Measurements from ENCODE around the gene BUD13.
A peak's percentile ranks its signal among the peaks of the same experiment; 100 is the strongest.

BUD13 gene

GRCh38 chr11:116772443-116773202, at the start of gene BUD13:
BUD13 (minus strand) TSS chr11:116772987; CDS start chr11:116772964, 23 bp downstream.
- Histone ChIP-seq H3K27ac (ENCODE audit: low read depth, low read length) (peak within 1 kb of the TSS; percentile 94), H3K9me3 (ENCODE audit: control insufficient read depth in 1 of 2, low read length in 2 of 2) (no peaks in the 10 kb centered on the region), H3K9ac (ENCODE audit: low read depth in 1 of 2, low read length in 2 of 2) (peak within 1 kb of the TSS; percentile 87 to 88), H3K27me3 (ENCODE audit: control insufficient read depth in 1 of 2, insufficient read depth in 2 of 2, low read length in 2 of 2) (no peaks in the 10 kb centered on the region), H3K36me3 (ENCODE audit: control insufficient read depth in 1 of 2, insufficient read depth in 2 of 2, low read length in 2 of 2) (peaks cover under 1 to 12% of the 10 kb centered on the region in 2 donors), H3K4me1 (ENCODE audit: control insufficient read depth in 1 of 2, insufficient read depth in 2 of 2, low read length in 2 of 2) (peaks cover 11 to 19% of the 10 kb centered on the region in 2 donors), H3K4me3 (ENCODE audit: low read depth in 1 of 2, low read length in 2 of 2) (peak within 1 kb of the TSS; percentile 93 to 94)

- Histone ChIP-seq H3K9me3 (ENCODE audit: control insufficient read depth in 1 of 2, low read length in 2 of 2) (no peaks in the 10 kb centered on the region), H3K4me3 (ENCODE audit: low read depth in 1 of 2, low read length in 2 of 2) (peak overlapping the region; percentile 16 to 58), H3K27ac (ENCODE audit: low read depth, low read length) (peak overlapping the region; percentile 26), H3K27me3 (ENCODE audit: control insufficient read depth in 1 of 2, insufficient read depth in 2 of 2, low read length in 2 of 2) (no peaks in the 10 kb centered on the region), H3K4me1 (ENCODE audit: control insufficient read depth in 1 of 2, insufficient read depth in 2 of 2, low read length in 2 of 2) (peaks cover 22 to 27% of the 10 kb centered on the region in 2 donors), H3K9ac (ENCODE audit: low read depth in 1 of 2, low read length in 2 of 2) (peak overlapping the region; percentile 28 to 42), H3K36me3 (ENCODE audit: control insufficient read depth in 1 of 2, insufficient read depth in 2 of 2, low read length in 2 of 2) (no peaks in the 10 kb centered on the region)
These were observed 49.8 kb upstream of the BUD13 start for GRCh38 chr11:116822575-116822974.

GRCh38 chr11:116821050-116821918, 48.5 kb upstream of the BUD13 start:
- Histone ChIP-seq H3K9me3 (ENCODE audit: control insufficient read depth in 1 of 2, low read length in 2 of 2) (no peaks in the 10 kb centered on the region), H3K27ac (ENCODE audit: low read depth, low read length) (no peak overlapping the region), H3K4me3 (ENCODE audit: low read depth in 1 of 2, low read length in 2 of 2) (peak overlapping the region; percentile 16 to 58)

GRCh38 chr11:116819049-116819448, 46.3 kb upstream of the BUD13 start:
- no peaks in the 10 kb centered on the region for H3K36me3 ChIP-seq (ENCODE audit: control insufficient read depth in 1 of 2, insufficient read depth in 2 of 2, low read length in 2 of 2)
- peaks cover 2 to 13% of the 10 kb centered on the region in 2 donors for H3K4me1 ChIP-seq (ENCODE audit: control insufficient read depth in 1 of 2, insufficient read depth in 2 of 2, low read length in 2 of 2)
- no peak overlapping the region for H3K4me3 ChIP-seq (ENCODE audit: low read depth in 1 of 2, low read length in 2 of 2)
- H3K27ac ChIP-seq (ENCODE audit: low read depth, low read length), result no peak overlapping the region
- no peaks in the 10 kb centered on the region for H3K27me3 ChIP-seq (ENCODE audit: control insufficient read depth in 1 of 2, insufficient read depth in 2 of 2, low read length in 2 of 2)
- H3K9ac ChIP-seq (ENCODE audit: low read depth in 1 of 2, low read length in 2 of 2), result no peak overlapping the region
- H3K9me3 ChIP-seq (ENCODE audit: control insufficient read depth in 1 of 2, low read length in 2 of 2), result no peaks in the 10 kb centered on the region

More at GRCh38 chr11:116821050-116821918, 48.5 kb upstream of the BUD13 start:
- H3K9ac ChIP-seq (ENCODE audit: low read depth in 1 of 2, low read length in 2 of 2), result peak overlapping the region; percentile 12 to 42
- peaks cover 9 to 16% of the 10 kb centered on the region in 2 donors for H3K4me1 ChIP-seq (ENCODE audit: control insufficient read depth in 1 of 2, insufficient read depth in 2 of 2, low read length in 2 of 2)
- H3K27me3 ChIP-seq (ENCODE audit: control insufficient read depth in 1 of 2, insufficient read depth in 2 of 2, low read length in 2 of 2), result no peaks in the 10 kb centered on the region
- H3K36me3 ChIP-seq (ENCODE audit: control insufficient read depth in 1 of 2, insufficient read depth in 2 of 2, low read length in 2 of 2), result no peaks in the 10 kb centered on the region

- Histone ChIP-seq H3K27ac (ENCODE audit: low read depth, low read length) (no peak overlapping the region), H3K27me3 (ENCODE audit: control insufficient read depth in 1 of 2, insufficient read depth in 2 of 2, low read length in 2 of 2) (no peaks in the 10 kb centered on the region), H3K9ac (ENCODE audit: low read depth in 1 of 2, low read length in 2 of 2) (no peak overlapping the region), H3K9me3 (ENCODE audit: control insufficient read depth in 1 of 2, low read length in 2 of 2) (no peaks in the 10 kb centered on the region), H3K36me3 (ENCODE audit: control insufficient read depth in 1 of 2, insufficient read depth in 2 of 2, low read length in 2 of 2) (no peaks in the 10 kb centered on the region), H3K4me1 (ENCODE audit: control insufficient read depth in 1 of 2, insufficient read depth in 2 of 2, low read length in 2 of 2) (peaks cover 0 to 9% of the 10 kb centered on the region in 2 donors), H3K4me3 (ENCODE audit: low read depth in 1 of 2, low read length in 2 of 2) (no peak overlapping the region)
These were observed 41.7 kb upstream of the BUD13 start for GRCh38 chr11:116814502-116814901.

GRCh38 chr11:116813781-116814471, 41.1 kb upstream of the BUD13 start:
- Histone ChIP-seq H3K36me3 (ENCODE audit: control insufficient read depth in 1 of 2, insufficient read depth in 2 of 2, low read length in 2 of 2) (no peaks in the 10 kb centered on the region), H3K4me1 (ENCODE audit: control insufficient read depth in 1 of 2, insufficient read depth in 2 of 2, low read length in 2 of 2) (peaks cover under 1 to 10% of the 10 kb centered on the region in 2 donors), H3K9me3 (ENCODE audit: control insufficient read depth in 1 of 2, low read length in 2 of 2) (no peaks in the 10 kb centered on the region), H3K27me3 (ENCODE audit: control insufficient read depth in 1 of 2, insufficient read depth in 2 of 2, low read length in 2 of 2) (no peaks in the 10 kb centered on the region), H3K27ac (ENCODE audit: low read depth, low read length) (no peak overlapping the region), H3K4me3 (ENCODE audit: low read depth in 1 of 2, low read length in 2 of 2) (no peak overlapping the region), H3K9ac (ENCODE audit: low read depth in 1 of 2, low read length in 2 of 2) (no peak overlapping the region)

GRCh38 chr11:116813170-116813569, 40.4 kb upstream of the BUD13 start:
- H3K4me3 ChIP-seq (ENCODE audit: low read depth in 1 of 2, low read length in 2 of 2), result no peak overlapping the region
- H3K9ac ChIP-seq (ENCODE audit: low read depth in 1 of 2, low read length in 2 of 2), result no peak overlapping the region
- peaks cover 6 to 17% of the 10 kb centered on the region in 2 donors for H3K4me1 ChIP-seq (ENCODE audit: control insufficient read depth in 1 of 2, insufficient read depth in 2 of 2, low read length in 2 of 2)
- H3K27me3 ChIP-seq (ENCODE audit: control insufficient read depth in 1 of 2, insufficient read depth in 2 of 2, low read length in 2 of 2), result no peaks in the 10 kb centered on the region
- no peak overlapping the region for H3K27ac ChIP-seq (ENCODE audit: low read depth, low read length)
- H3K36me3 ChIP-seq (ENCODE audit: control insufficient read depth in 1 of 2, insufficient read depth in 2 of 2, low read length in 2 of 2), result no peaks in the 10 kb centered on the region
- H3K9me3 ChIP-seq (ENCODE audit: control insufficient read depth in 1 of 2, low read length in 2 of 2), result no peaks in the 10 kb centered on the region

- Histone ChIP-seq H3K9me3 (ENCODE audit: control insufficient read depth in 1 of 2, low read length in 2 of 2) (no peaks in the 10 kb centered on the region), H3K27me3 (ENCODE audit: control insufficient read depth in 1 of 2, insufficient read depth in 2 of 2, low read length in 2 of 2) (no peaks in the 10 kb centered on the region), H3K27ac (ENCODE audit: low read depth, low read length) (no peak overlapping the region), H3K4me3 (ENCODE audit: low read depth in 1 of 2, low read length in 2 of 2) (no peak overlapping the region), H3K9ac (ENCODE audit: low read depth in 1 of 2, low read length in 2 of 2) (no peak overlapping the region), H3K4me1 (ENCODE audit: control insufficient read depth in 1 of 2, insufficient read depth in 2 of 2, low read length in 2 of 2) (peaks cover 13 to 25% of the 10 kb centered on the region in 2 donors), H3K36me3 (ENCODE audit: control insufficient read depth in 1 of 2, insufficient read depth in 2 of 2, low read length in 2 of 2) (no peaks in the 10 kb centered on the region)
These were observed 39.3 kb upstream of the BUD13 start for GRCh38 chr11:116812109-116812508.

- Histone ChIP-seq H3K4me1 (ENCODE audit: control insufficient read depth in 1 of 2, insufficient read depth in 2 of 2, low read length in 2 of 2) (peaks cover 20 to 22% of the 10 kb centered on the region in 2 donors), H3K36me3 (ENCODE audit: control insufficient read depth in 1 of 2, insufficient read depth in 2 of 2, low read length in 2 of 2) (no peaks in the 10 kb centered on the region), H3K4me3 (ENCODE audit: low read depth in 1 of 2, low read length in 2 of 2) (no peak overlapping the region), H3K9me3 (ENCODE audit: control insufficient read depth in 1 of 2, low read length in 2 of 2) (no peaks in the 10 kb centered on the region), H3K27ac (ENCODE audit: low read depth, low read length) (no peak overlapping the region), H3K9ac (ENCODE audit: low read depth in 1 of 2, low read length in 2 of 2) (no peak overlapping the region), H3K27me3 (ENCODE audit: control insufficient read depth in 1 of 2, insufficient read depth in 2 of 2, low read length in 2 of 2) (no peaks in the 10 kb centered on the region)
These were observed 38.4 kb upstream of the BUD13 start for GRCh38 chr11:116811194-116811593.
